H9 (cell line): ENCODE measurements around the gene FSIP1. TPM values are rescaled to one million over a fixed set of nuclear protein-coding genes. Genes with fewer than 3 reads are reported as not detected.

Source experiments
- DNase-seq: peaks from one replicate; pipeline ENCODE4 v3.0.0-alpha.2; 2017
- H2AFZ ChIP-seq: one replicate; pipeline ENCODE4 v1.6.1; 2013; ENCODE audit warnings: mild to moderate bottlenecking, low read length, control low read depth, moderate library complexity
- H2AK5ac ChIP-seq: 2 replicates; pipeline ENCODE4 v1.6.1; 2013; ENCODE audit warnings: low read length, control low read depth, mixed read lengths; ENCODE audit not compliant: insufficient read length
- H2BK120ac ChIP-seq: one replicate; pipeline ENCODE4 v1.6.1; 2013; ENCODE audit warnings: low read depth, mild to moderate bottlenecking, low read length, control low read depth, inconsistent platforms; ENCODE audit not compliant: poor library complexity, severe bottlenecking
- H2BK12ac ChIP-seq: 2 replicates; pipeline ENCODE4 v1.6.1; 2013; ENCODE audit warnings: low read length, control low read depth, mixed read lengths, low read depth; ENCODE audit not compliant: insufficient read length
- H2BK15ac ChIP-seq: 2 replicates; pipeline ENCODE4 v1.6.1; 2013; ENCODE audit warnings: low read depth, low read length, control low read depth
- H2BK20ac ChIP-seq: one replicate; pipeline ENCODE4 v1.6.1; 2013; ENCODE audit warnings: low read depth, mild to moderate bottlenecking, low read length, control low read depth, inconsistent platforms; ENCODE audit not compliant: poor library complexity, severe bottlenecking
- H2BK5ac ChIP-seq: 2 replicates; pipeline ENCODE4 v1.6.1; 2013; ENCODE audit warnings: low read length, control low read depth, mixed read lengths; ENCODE audit not compliant: insufficient read length
- H3K14ac ChIP-seq: 2 replicates; pipeline ENCODE4 v1.6.1; 2013; ENCODE audit warnings: low read length, control low read depth; ENCODE audit not compliant: insufficient read depth
- H3K18ac ChIP-seq: 2 replicates; pipeline ENCODE4 v1.6.1; 2013; ENCODE audit warnings: low read depth, mild to moderate bottlenecking, mixed read lengths, low read length, control low read depth; ENCODE audit not compliant: insufficient read length
- H3K23ac ChIP-seq: 2 replicates; pipeline ENCODE4 v1.6.1; 2013; ENCODE audit warnings: low read length, control low read depth, mixed read lengths, low read depth; ENCODE audit not compliant: insufficient read length
- H3K23me2 ChIP-seq: 2 replicates; pipeline ENCODE4 v1.6.1; 2013; ENCODE audit warnings: low read depth, mild to moderate bottlenecking, mixed read lengths, low read length, control low read depth; ENCODE audit not compliant: insufficient read length, poor library complexity, severe bottlenecking
- H3K27ac ChIP-seq: 2 replicates; pipeline ENCODE4 v1.5.1; 2013; ENCODE audit warnings: low read length, control low read depth, mixed read lengths, low read depth; ENCODE audit not compliant: insufficient read length
- H3K27me3 ChIP-seq: 2 replicates; pipeline ENCODE4 v1.6.1; 2013; ENCODE audit warnings: low read length, control low read depth, inconsistent platforms; ENCODE audit not compliant: insufficient read depth
- H3K4ac ChIP-seq: 2 replicates; pipeline ENCODE4 v1.6.1; 2013; ENCODE audit warnings: low read depth, mild to moderate bottlenecking, control low read depth, inconsistent platforms, low read length, moderate library complexity
- H3K4me1 ChIP-seq: 2 replicates; pipeline ENCODE4 v1.6.1; 2013; ENCODE audit warnings: low read length, control low read depth, inconsistent platforms; ENCODE audit not compliant: insufficient read depth
- H3K4me2 ChIP-seq: 2 replicates; pipeline ENCODE4 v1.6.1; 2013; ENCODE audit warnings: low read length, control low read depth, mixed read lengths; ENCODE audit not compliant: insufficient read length, insufficient read depth
- H3K56ac ChIP-seq: 2 replicates; pipeline ENCODE4 v1.6.1; 2013; ENCODE audit warnings: low read depth, mild to moderate bottlenecking, mixed read lengths, low read length, control low read depth; ENCODE audit not compliant: insufficient read length
- H3K79me1 ChIP-seq: 2 replicates; pipeline ENCODE4 v1.6.1; 2013; ENCODE audit warnings: low read depth, mild to moderate bottlenecking, moderate library complexity, low read length, control low read depth, inconsistent platforms; ENCODE audit not compliant: insufficient read depth, poor library complexity, severe bottlenecking
- H3K79me2 ChIP-seq: 2 replicates; pipeline ENCODE4 v1.6.1; 2013; ENCODE audit warnings: low read length, control low read depth, inconsistent platforms; ENCODE audit not compliant: insufficient read depth
- H3K9ac ChIP-seq: 2 replicates; pipeline ENCODE4 v1.6.1; 2013; ENCODE audit warnings: low read length, control low read depth, mixed read lengths; ENCODE audit not compliant: insufficient read length; ENCODE audit errors: extremely low read depth
- H3K9me3 ChIP-seq: one replicate; pipeline ENCODE4 v1.6.1; 2013; ENCODE audit warnings: low read depth, low read length, inconsistent platforms; ENCODE audit not compliant: control insufficient read depth
- H3T11ph ChIP-seq: one replicate; pipeline ENCODE4 v1.6.1; 2013; ENCODE audit warnings: mild to moderate bottlenecking, low read length, control low read depth, inconsistent platforms
- H4K20me1 ChIP-seq: one replicate; pipeline ENCODE4 v1.6.1; 2013; ENCODE audit not compliant: control insufficient read depth, insufficient read length, insufficient read depth
- H4K5ac ChIP-seq: 2 replicates; pipeline ENCODE4 v1.6.1; 2013; ENCODE audit warnings: low read depth, mild to moderate bottlenecking, mixed read lengths, low read length, control low read depth; ENCODE audit not compliant: insufficient read length
- H4K8ac ChIP-seq: replicated peaks from 2 replicates; pipeline ENCODE4 v1.6.1; 2013; ENCODE audit warnings: low read length, control low read depth, mixed read lengths, low read depth; ENCODE audit not compliant: insufficient read length
- H4K91ac ChIP-seq: 2 replicates; pipeline ENCODE4 v1.6.1; 2013; ENCODE audit warnings: low read depth, mild to moderate bottlenecking, moderate library complexity, mixed read lengths, low read length, control low read depth; ENCODE audit not compliant: insufficient read length
- H3K27ac Mint-ChIP-seq, 3 experiments: 2 replicates in 2 of 3; 3 replicates in 1 of 3; pipeline ENCODE4 v1.8.0; 2020 to 2021; ENCODE audit warnings: mixed read lengths in 3 of 3, mild to moderate bottlenecking in 1 of 3, moderate library complexity in 1 of 3
- H3K27me3 Mint-ChIP-seq: 2 replicates; pipeline ENCODE4 v1.8.0; 2021; ENCODE audit warnings: low read depth, mild to moderate bottlenecking, moderate library complexity, mixed read lengths
- H3K36me3 Mint-ChIP-seq, 3 experiments: 2 replicates in 2 of 3; 3 replicates in 1 of 3; pipeline ENCODE4 v1.8.0; 2020 to 2021; ENCODE audit warnings: low read depth in 3 of 3, mixed read lengths in 3 of 3; ENCODE audit not compliant: insufficient read depth in 1 of 3
- H3K4me1 Mint-ChIP-seq, 2 experiments: 2 replicates each; pipeline ENCODE4 v1.8.0; 2020; ENCODE audit warnings: mixed read lengths in 2 of 2
- H3K4me3 Mint-ChIP-seq, 2 experiments: 2 replicates in 1 of 2; 3 replicates in 1 of 2; pipeline ENCODE4 v1.8.0; 2020 to 2021; ENCODE audit warnings: mild to moderate bottlenecking in 2 of 2, mixed read lengths in 2 of 2, moderate library complexity in 1 of 2
- H3K9me3 Mint-ChIP-seq, 2 experiments: 2 replicates in 1 of 2; 3 replicates in 1 of 2; pipeline ENCODE4 v1.8.0; 2020; ENCODE audit warnings: mild to moderate bottlenecking in 2 of 2, mixed read lengths in 2 of 2, moderate library complexity in 1 of 2
- CTCF ChIP-seq: fragments of 200-600 bp; sonication (generic); conservative IDR thresholded peaks from 3 replicates; pipeline ENCODE4 v1.8.0; 2021; ENCODE audit warnings: antibody characterized with exemption, mild to moderate bottlenecking
- WGBS: extraction: QIAGEN DNeasy Blood & Tissue Kit; methylation state at CpG from one replicate; pipeline ENCODE4 v1.1.7; 2013; ENCODE audit warnings: missing lambda C conversion rate, low lambda C conversion rate, mixed read lengths; ENCODE audit not compliant: insufficient read length; ENCODE audit errors: extremely low coverage; 5-methylcytosine and 5-hydroxymethylcytosine counted together
- total RNA-seq: library from RNA; stranded (reverse); gene quantifications from 2 replicates; pipeline ENCODE4 v1.2.1, GENCODE V29; 2021

FSIP1 gene
- total RNA-seq, 1 experiment from 2014 or later: 0.96 TPM

- H3K4ac ChIP-seq: no peak overlapping the region
- peak; percentile 54 for TF ChIP-seq CTCF
- no peaks in the 10 kb centered on the region for H3K79me2 ChIP-seq
- no peaks in the 10 kb centered on the region for H3K23me2 ChIP-seq
- H2BK20ac ChIP-seq: no peak overlapping the region
- H4K8ac ChIP-seq: no peak overlapping the region
- no peak overlapping the region for H2AFZ ChIP-seq
- no peaks in the 10 kb centered on the region for H3K4me1 ChIP-seq
- no peak overlapping the region for H4K91ac ChIP-seq
- Mint-ChIP-seq H3K9me3 (peaks cover 0 to 8% of the 10 kb centered on the region in 2 experiments; a peak in 1 of 5 replicates), H3K36me3 (no peaks in the 10 kb centered on the region; a peak in 1 of 7 replicates), H3K27ac (no peak overlapping the region), H3K27me3 (no peaks in the 10 kb centered on the region), H3K4me3 (no peak overlapping the region), H3K4me1 (peaks cover 4 to 6% of the 10 kb centered on the region in 2 experiments; a peak in 3 of 4 replicates)
- H3K27ac ChIP-seq: no peak overlapping the region
- H3K18ac ChIP-seq: no peak overlapping the region
- no peaks in the 10 kb centered on the region for H4K20me1 ChIP-seq
- H3K9ac ChIP-seq: no peak overlapping the region
- no peak overlapping the region for H3K14ac ChIP-seq
- H2BK120ac ChIP-seq: no peak overlapping the region
- H2BK15ac ChIP-seq: no peak overlapping the region
- no peaks in the 10 kb centered on the region for H3K27me3 ChIP-seq
- no peak overlapping the region for H2BK5ac ChIP-seq
- no peak for DNase-seq
- no peak overlapping the region for H3K56ac ChIP-seq
- H2AK5ac ChIP-seq: no peak overlapping the region
- H4K5ac ChIP-seq: no peak overlapping the region
- no peak overlapping the region for H3K23ac ChIP-seq
- no peak overlapping the region for H3K4me2 ChIP-seq
- no peaks in the 10 kb centered on the region for H3K9me3 ChIP-seq
- no CpG with 5 or more reads among the region's 5 CpGs for WGBS
- H2BK12ac ChIP-seq: no peak overlapping the region
- no peak overlapping the region for H3T11ph ChIP-seq
- H3K79me1 ChIP-seq: no peaks in the 10 kb centered on the region
Observed at GRCh38 chr15:39767921-39768320, 14.7 kb downstream of the FSIP1 start.
